GDM1 (cell line): ENCODE measurements around the gene LHFPL3.
"Not testable (repeated sequence)": the region's sequence is repeated elsewhere in the genome, so short reads cannot be mapped to it uniquely, and the experiment has no call there.

ENCODE experiments used
- DNase-seq: peaks from one replicate; lab custom pipeline; 2025; lab: John Stamatoyannopoulos, UW

The LHFPL3 gene

GRCh38 chr7:104482362-104483037, 154.1 kb downstream of the LHFPL3 start:
- no peak for DNase-seq

GRCh38 chr7:104486931-104487330, 158.5 kb downstream of the LHFPL3 start:
- DNase-seq: no peak

DNA sequence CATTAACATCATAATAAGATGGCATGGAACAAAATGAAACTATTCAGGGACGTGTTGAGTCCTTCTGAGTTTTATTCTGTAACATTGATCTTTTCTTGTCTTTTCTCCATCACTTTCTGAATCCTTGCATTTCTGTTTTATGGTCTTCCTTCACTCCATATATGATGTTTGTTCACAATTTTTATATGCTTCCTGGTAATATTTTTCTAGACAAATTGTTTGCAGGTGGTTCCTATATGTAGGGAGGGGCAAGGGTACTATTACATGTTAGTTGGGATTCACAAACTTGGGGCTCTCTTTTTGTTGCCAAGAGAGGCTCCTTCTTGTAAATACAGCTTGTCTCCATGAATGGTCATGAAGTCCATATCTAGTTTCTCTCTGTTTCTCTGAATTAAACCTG, 159.2 kb downstream of the LHFPL3 start:
- DNase-seq: no peak

GRCh38 chr7:104497379-104497967, 169.1 kb downstream of the LHFPL3 start:
- DNase-seq: no peak

- DNase-seq: no peak
Observed at GRCh38 chr7:104499975-104500374, 171.6 kb downstream of the LHFPL3 start.

GRCh38 chr7:104509874-104510273, 181.5 kb downstream of the LHFPL3 start:
- DNase-seq: no peak

DNA sequence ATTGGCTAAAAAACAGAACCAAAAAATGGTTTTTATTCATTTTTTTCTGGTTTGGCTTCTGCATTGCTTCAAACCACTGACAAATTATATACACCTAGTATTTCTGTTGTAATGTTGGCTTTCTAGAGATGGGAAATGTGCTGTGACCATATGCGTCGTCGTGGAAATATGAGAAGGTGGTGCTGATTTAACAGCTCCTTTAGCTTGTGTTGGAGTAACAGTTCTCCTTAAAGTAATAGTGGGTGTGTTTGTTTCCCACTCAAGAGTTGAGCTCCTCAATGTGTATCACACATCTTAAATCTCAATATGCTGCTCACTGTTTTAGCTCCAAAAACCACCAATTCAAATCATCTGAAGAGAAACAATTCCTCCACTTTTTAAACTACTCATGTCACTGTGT, 196.4 kb downstream of the LHFPL3 start:
- DNase-seq: no peak

- DNase-seq: no peak
Observed at GRCh38 chr7:104528142-104528541, 199.7 kb downstream of the LHFPL3 start.

DNA sequence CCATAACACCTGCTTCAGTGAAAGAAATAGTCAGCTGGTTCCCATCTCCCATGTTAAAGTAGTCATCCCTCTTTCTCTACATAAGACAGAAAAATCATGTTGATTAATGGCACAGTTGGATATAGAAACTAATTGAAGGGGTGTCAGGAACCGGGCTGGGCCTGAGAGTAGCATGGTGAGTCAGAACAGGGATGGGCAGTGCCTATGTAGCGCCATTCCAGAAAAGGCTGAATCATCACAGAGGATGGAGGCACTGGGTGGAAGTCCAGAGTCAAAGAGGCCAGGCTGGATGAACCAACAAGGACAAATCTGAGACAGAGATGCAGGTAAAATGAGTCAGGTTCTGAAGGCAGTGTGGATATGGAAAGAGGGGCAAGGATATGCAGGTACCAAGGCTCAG, 201.2 kb downstream of the LHFPL3 start:
- no peak for DNase-seq

DNA sequence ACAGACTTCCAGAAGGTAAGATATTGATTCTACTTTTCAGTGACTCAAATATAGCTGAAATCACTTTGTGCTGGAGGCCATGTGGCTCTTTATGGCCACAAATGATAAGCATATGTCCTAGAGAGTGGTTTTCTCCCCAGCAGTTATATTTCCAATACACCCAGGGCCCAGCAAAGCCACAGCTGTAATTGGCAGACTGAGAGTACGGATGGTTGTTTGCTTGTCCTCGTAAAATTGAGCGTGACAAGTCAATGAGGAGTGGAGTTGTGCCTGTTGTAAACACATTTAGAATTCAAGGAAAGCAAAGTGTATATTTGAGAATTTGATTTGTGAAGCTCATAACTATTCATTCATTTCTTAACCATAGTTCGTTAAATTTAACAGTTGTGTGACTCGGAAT, 201.8 kb downstream of the LHFPL3 start:
- no peak for DNase-seq

- DNase-seq: no peak
Observed at GRCh38 chr7:104534149-104534548, 205.7 kb downstream of the LHFPL3 start.

- no peak for DNase-seq
Observed at GRCh38 chr7:104535841-104536240, 207.4 kb downstream of the LHFPL3 start.

DNA sequence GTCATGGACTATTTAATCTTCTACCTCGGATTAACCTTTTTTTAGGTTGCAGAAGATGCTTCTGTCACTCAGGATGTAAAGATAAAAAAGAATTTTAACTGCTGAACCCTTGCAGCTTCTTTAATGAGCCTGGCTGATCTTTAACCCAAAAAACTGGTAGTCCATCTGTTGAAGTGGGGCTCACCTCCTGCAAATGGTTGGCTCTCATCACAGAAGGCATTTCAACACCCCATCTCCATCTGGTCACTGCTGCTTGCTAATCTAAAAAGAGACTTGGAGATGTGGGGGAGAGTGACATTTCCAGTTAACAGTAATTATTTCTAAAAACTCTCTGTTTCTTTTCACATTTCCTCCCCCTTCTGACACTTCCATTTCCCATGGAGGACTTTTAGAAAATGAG, 208.6 kb downstream of the LHFPL3 start:
- no peak for DNase-seq

GRCh38 chr7:104538152-104538551, 209.7 kb downstream of the LHFPL3 start:
- no peak for DNase-seq

DNA sequence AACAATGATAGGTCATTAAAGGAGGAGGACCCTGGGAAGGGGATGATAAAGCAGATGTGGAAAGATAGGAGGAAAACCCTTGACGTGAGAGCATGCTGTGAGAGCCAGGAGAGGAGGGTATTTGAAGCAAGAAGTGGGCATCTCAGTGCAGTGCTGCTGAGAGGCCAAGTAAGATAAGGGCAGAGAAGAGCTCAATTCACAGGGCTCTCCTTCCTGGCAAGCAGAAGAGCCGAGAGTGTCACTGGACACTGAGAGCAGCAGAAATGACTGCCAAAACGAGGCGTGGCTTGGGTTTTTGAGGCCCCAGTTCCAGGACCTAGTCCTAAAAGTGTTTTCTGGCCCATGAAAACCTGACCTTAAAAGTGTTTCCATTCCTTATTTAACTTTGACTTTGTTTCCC, 213.5 kb downstream of the LHFPL3 start:
- DNase-seq: no peak

GRCh38 chr7:104548861-104549260, 220.5 kb downstream of the LHFPL3 start:
- DNase-seq: no peak

- no peak for DNase-seq
Observed at GRCh38 chr7:104550362-104550761, 222.0 kb downstream of the LHFPL3 start.

- DNase-seq: no peak
Observed at GRCh38 chr7:104551226-104551625, 222.8 kb downstream of the LHFPL3 start.

DNA sequence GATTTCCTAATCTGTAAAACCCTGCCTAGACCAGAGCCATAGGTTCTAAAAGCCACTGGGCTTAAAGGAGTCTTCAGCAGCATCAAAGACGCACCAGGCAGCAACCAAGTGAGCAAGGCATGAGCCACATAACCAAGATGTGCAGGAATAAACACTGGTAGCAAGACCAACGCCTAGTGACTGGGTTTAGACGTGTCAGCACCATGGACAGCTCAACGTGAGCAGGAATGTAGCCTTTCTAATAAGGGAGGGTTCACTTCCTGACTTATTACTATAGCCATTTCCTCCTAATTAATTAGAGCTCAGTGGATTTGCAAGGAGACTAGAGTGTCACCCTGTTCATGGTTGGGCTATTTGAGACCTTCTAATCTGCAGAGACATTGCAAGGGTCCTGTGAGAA, 223.7 kb downstream of the LHFPL3 start:
- DNase-seq: no peak

DNA sequence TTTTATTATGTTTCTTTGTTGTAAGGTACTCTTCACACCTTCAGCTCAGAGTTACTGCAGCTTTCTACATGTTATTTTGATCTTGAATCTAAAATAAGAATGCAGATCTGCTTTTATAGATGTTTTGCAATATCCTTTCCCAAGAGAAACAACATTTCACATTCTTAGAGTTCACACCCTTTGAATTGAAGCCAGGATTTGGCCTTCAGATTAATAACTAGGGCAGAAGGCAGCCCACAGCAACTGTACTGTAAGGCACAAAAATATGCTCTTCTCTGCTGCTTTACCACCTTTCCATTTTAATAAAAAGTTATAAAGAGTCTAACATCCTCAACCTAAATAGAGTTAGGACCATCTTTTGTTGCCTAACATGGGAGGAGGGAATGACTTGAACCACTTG, 224.7 kb downstream of the LHFPL3 start:
- DNase-seq: no peak

DNA sequence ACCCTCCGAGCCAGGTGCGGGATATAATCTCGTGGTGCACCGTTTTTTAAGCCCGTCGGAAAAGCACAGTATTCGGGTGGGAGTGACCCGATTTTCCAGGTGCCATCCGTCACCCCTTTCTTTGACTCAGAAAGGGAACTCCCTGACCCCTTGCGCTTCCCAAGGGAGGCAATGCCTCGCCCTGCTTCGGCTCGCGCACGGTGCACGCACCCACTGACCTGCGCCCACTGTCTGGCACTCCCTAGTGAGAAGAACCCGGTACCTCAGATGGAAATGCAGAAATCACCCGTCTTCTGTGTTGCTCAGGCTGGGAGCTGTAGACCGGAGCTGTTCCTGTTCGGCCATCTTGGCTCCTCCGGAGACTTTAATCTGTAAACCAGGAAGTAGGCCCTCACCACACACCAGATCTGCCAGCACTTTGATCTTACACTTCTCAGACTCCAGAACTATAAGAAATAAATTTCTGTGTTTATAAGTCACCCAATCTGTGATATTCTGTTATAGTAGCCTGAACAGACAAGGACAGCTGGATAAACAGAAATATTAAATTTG, 235.0 kb downstream of the LHFPL3 start:
- not testable (repeated sequence) for DNase-seq

DNA sequence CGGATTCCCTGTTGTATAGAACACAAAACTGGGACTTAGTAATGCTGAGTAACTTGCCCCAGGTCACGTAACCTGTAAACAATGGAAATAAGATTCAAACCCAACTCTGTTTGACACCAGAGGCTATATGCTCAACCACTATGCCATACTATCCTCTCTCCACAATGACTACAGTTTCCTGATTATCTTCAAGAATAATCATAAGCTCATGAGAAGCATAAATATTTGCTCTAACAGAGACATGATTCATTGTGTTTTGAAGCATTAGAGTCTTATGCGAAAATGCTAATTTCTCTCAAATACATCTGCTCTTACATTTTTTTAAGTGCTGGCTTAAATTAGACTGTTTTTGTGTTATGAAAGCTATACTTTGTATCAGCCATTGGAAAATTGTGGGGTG, 241.3 kb downstream of the LHFPL3 start:
- DNase-seq: no peak

GRCh38 chr7:104572554-104572953, 244.2 kb downstream of the LHFPL3 start:
- DNase-seq: no peak

- no peak for DNase-seq
Observed at GRCh38 chr7:104584620-104585019, 256.2 kb downstream of the LHFPL3 start.
